Vagina (tissue), 2 donors: ENCODE measurements around the gene P2RX7.

Experiments
- POLR2AphosphoS5 ChIP-seq, 2 donors: sonication (generic); formaldehyde crosslinking; IDR thresholded peaks; one replicate each; pipeline ENCODE4 v1.9.0; 2017; ENCODE audit warnings: antibody characterized with exemption in 2 of 2, mild to moderate bottlenecking in 2 of 2, low read depth in 1 of 2; ENCODE audit not compliant: insufficient read depth in 1 of 2
- TF ChIP-seq, protein P1 (sequence below), 3 experiments: fragments of 450-650 bp in 2 of 3; fragments of 200-600 bp in 1 of 3; sonication (generic) in 1 of 3; IDR thresholded peaks; one replicate each; pipeline ENCODE4 v1.5.1; 2017 to 2019; ENCODE audit warnings: antibody characterized with exemption in 3 of 3, mild to moderate bottlenecking in 2 of 3, moderate library complexity in 2 of 3

DNA sequence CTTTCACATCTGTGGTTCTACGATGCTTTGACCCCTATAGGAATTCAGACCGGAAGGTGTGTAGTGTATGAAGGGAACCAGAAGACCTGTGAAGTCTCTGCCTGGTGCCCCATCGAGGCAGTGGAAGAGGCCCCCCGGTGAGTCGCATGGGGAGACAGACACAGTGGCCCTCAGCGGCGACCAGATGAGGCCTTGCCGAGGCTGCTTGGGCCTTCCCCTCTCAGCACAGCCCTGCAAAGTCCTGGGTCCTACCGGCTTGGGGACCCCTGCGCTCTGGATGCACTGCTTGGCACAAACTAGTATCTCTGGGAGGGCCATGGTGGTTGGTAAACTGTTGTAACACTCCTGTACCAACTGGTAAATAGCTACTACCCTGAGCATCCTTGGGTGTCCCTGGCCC, 29.7 kb downstream of the P2RX7 start:
- TF ChIP-seq, protein P1, sequence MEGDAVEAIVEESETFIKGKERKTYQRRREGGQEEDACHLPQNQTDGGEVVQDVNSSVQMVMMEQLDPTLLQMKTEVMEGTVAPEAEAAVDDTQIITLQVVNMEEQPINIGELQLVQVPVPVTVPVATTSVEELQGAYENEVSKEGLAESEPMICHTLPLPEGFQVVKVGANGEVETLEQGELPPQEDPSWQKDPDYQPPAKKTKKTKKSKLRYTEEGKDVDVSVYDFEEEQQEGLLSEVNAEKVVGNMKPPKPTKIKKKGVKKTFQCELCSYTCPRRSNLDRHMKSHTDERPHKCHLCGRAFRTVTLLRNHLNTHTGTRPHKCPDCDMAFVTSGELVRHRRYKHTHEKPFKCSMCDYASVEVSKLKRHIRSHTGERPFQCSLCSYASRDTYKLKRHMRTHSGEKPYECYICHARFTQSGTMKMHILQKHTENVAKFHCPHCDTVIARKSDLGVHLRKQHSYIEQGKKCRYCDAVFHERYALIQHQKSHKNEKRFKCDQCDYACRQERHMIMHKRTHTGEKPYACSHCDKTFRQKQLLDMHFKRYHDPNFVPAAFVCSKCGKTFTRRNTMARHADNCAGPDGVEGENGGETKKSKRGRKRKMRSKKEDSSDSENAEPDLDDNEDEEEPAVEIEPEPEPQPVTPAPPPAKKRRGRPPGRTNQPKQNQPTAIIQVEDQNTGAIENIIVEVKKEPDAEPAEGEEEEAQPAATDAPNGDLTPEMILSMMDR (IDR thresholded peaks at IDR 0.05) = no peak
- no peak for TF ChIP-seq POLR2AphosphoS5 (IDR thresholded peaks at IDR 0.05; ENCODE audit: insufficient read depth in 1 of 2, low read depth in 1 of 2)
